Endometrium (tissue), 2 donors: ENCODE measurements around the gene USP44.
A peak's percentile ranks its signal among the peaks of the same experiment; 100 is the strongest.
"Not testable (repeated sequence)": the region's sequence is repeated elsewhere in the genome, so short reads cannot be mapped to it uniquely, and the experiment has no call there.

Experiments
- FAIRE-seq: peaks from 2 replicates; lab custom pipeline; 2012; peaks lifted over from hg19 to GRCh38; lab: Jason Lieb, UNC
- donor health status: control.
- donor health status: control.

The USP44 gene

DNA sequence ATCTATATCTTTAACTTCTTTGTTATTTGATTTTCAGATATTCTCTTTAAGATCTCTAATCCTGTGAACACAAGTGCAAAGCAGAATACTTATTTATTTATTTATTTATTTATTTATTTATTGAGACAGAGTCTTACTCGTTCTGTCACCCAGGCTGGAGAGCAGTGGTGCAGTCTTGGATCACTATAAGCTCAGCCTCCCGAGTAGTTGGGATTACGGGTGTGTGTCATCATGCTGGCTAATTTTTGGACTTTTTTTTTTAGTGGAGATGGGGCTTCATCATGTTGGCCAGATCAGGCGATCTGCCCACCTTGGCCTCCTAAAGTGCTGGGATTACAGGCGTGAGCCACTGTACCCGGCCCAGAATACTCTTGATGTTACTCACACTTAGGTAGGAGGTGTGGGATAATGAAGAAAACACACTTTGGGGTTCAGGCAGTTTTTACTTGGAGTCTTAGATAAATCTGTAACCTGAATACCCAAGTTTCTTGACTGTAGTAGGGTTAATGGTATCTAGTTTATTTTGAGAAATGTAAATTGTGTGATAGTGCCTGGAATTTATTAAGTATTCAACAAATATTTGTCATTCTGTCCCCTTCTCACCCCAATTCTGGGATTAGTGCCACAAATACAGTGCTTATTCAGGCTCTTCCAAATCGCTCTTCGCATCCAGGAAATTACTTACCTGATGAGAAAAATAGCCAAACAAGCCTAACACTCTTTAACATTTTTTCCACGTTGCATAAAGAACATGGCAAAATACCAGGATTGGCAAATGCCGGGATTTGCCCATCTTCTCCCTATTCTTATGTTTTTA is 44.4 kb downstream of the USP44 start:
- FAIRE-seq: no peak

DNA sequence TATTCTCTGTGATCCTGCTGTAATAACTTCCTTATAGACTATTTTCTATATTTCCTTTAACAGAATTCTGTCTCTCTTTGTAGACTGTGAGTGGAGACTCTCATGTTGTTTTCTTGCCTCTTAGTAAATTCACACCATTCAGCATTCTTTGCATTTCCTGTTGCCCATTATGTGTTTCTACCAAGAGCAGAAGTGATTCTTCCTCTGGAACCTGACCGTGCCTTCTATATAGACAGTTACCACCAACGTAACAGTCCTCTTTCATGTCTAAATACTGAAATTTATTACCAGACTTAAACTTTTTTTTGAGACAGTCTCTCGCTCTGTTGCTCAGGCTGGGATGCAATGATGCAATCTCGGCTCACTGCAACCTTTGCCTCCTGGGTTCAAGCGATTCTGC is 46.2 kb downstream of the USP44 start:
- no peak for FAIRE-seq

DNA sequence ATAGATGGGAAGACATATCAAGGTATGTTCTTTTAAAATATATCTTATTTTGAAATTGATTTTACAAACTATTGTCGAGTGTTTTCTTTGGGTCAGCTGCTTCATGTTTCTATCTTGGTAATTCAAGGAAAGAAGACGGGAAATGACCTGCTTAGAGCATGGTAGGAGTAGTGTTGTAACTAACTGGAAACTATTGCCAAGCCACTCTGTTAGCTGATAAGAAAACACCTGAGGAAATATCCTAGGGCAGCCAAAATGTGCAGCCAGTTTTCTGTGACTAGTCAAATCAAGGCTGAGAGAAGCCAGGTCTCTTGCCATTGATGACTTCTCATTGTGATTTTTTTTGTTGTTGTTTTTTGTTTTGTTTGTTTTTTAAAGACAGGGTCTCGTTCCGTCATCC is 47.1 kb downstream of the USP44 start:
- no peak for FAIRE-seq

DNA sequence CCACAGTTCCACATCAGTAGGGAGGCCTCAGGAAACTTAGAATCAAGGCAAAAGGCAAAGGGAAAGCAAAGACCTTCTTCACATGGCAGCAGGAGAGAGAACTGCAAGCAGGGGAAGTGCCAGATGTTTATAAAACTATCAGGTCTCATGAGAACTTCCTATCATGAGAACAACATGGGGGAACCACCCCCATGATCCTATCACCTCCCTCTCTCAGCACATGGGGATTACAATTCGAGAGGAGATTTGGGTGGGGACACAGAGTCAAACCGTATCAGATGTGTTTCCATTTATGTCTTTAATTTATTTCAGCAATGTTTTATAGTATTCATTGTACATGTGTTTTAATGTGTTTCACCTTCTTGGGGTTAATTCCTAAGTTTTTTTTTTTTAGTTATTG is 51.5 kb downstream of the USP44 start:
- FAIRE-seq: no peak

DNA sequence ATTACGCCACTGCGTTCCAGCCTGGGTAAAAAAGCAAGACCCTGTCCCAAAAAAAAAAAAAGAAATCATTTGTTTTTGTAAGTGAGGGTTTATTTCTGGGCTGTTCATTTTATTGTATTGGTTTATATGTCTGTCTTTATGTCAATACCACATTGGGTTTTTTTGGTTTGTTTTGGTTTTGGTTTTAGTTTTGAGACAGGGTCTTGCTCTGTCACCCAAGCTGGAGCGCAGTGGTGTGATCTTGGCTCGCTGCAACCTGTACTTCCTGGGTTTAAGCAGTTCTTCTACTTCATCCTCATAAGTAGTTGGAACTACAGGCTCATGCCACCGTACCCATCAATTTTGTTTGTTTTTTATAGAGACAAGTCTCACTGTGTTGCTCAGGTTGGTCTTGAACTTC is 52.3 kb downstream of the USP44 start:
- no peak for FAIRE-seq

DNA sequence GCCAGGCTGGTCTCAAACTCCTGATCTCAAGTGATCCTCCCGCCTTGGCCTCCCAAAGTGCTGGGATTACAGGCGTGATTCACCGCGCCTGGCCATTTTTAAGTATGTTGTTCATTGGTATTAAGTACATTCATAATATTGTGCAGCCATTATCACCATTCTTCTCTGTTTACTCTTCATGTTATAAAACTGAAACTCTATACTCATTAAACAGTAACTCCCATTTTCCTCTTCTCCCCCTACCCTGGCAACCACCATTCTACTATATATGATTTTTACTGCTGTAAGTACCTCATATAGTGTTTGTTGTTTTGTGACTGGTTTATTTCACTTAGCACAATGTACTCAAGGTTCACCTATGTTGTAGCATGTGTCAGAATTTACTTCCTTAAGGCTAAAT is 54.2 kb downstream of the USP44 start:
- FAIRE-seq: no peak

DNA sequence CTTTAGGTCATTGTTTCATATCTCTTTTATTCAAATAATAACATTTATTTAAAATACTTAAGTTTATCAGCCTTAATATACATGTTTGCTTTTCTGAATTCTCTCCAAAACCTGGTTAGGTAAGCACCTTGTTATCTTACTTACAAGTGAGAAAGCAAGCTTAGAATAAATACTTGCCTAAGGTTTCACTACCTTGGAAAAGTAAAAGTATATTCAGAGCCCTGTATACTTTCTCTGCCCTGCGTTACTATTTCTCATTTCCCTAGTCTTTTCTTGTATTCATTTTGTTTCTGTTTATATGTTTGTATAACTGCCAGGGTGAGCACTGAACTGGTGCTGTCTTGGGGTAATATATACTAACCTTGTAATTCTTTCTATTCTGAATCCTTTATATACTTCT is 55.8 kb downstream of the USP44 start:
- FAIRE-seq: no peak

DNA sequence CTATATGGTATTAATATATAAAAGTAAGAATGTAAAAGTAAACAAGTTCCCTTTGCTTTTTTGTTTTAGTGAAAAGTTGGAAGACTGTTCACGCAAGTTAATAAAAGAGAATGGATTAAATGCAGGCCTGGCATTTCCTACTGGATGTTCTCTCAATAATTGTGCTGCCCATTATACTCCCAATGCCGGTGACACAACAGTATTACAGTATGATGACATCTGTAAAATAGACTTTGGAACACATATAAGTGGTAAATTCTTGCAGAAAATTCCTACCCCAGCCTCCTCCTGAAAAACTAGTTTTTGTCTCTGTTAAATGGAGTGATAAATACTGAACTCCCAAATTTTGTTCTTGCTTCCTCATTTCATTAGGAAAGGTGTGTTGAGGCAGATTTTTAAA is 56.4 kb downstream of the USP44 start:
- no peak for FAIRE-seq

DNA sequence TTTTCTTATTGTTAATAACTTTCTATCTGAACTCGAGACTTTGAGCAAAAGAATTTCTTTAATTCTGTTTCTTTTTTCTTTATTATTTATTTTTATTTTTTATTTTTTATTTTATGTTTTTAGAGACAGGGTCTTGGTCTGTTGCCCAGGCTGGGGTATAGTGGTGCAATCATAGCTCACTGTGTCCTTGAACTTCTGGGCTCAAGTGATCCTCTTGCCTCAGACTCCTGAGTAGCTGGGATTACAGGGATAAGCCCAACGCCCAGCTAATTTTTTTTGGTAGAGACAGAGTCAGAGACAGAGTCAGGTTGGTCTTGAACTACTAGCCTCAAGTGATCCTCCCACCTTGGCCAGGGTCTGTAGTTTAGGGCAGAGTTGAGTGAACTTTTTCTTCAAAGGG is 58.8 kb downstream of the USP44 start:
- no peak for FAIRE-seq

DNA sequence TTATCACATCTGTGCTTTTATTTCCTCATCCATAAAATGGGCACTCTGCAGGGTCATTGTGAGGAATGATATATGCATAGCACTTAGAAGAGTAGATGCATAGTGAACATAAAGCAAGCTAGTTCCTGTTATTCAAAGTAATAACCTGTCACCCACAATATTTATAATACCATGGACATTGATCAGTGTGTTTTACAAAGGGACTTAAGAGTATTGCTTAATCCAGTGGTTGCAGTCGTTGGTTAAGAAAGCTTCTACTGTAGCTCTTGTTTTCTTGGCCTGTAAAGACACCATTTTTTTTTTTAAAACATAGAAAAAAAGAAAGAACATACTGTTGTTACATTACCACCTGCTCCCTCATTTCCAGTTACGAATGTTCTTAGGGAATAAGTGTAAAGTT is 64.3 kb downstream of the USP44 start:
- no peak for FAIRE-seq

DNA sequence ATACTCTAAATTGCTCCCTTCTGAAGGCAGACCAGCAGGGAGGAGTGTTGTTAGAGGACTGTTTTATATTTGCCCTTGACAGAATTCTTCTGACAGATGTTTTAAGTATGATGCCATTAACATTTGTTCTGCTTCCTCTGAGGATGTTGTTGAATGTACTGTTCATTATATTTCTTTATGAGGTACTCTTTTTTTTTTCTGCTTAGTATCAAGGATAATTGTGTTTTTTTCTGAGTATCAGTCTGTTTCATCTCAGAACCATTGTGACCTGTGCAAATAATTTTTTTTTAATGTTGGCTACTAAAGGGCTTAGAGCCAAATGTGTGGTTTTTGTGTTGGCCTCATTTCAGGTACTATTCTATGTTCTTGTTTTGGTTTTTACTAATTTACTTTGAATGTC is 66.8 kb downstream of the USP44 start:
- peak; percentile 99 for FAIRE-seq

DNA sequence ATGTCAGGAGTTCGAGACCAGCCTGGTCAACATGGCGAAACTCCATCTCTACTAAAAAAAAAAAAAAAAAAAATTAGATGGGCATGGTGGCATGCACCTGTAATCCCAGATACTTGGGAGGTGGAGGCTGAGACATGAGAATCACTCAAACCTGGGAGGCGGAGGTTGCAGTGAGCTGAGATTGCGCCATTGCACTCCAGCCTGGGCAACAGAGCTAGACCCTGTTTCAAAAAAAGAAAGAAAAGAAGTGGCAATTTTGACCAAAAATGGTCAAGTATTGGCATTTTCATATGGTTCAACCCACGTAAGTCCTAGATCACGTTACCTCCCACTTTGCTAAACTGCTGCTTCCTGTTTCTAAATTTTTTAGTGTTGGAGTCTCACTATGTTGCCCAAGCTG is 68.7 kb downstream of the USP44 start:
- FAIRE-seq: not testable (repeated sequence)

DNA sequence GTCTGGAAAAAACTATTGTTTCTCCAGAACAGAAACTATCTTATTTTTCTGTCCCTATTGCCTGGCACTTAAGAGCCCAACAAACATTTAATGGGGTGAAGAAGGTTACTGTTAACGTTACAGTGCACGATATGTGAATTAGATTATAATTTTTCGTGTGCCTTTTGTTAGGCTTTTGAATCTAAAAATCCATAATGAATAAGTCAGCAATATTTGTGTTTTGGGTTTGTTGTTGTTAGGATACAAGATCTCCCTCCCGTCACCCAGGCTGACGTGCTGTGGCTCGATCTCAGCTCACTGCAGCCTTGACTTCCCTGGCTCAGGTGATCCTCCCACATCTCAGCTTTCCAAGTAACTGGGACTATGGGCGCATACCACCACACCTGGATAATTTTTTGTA is 69.4 kb downstream of the USP44 start:
- no peak for FAIRE-seq

DNA sequence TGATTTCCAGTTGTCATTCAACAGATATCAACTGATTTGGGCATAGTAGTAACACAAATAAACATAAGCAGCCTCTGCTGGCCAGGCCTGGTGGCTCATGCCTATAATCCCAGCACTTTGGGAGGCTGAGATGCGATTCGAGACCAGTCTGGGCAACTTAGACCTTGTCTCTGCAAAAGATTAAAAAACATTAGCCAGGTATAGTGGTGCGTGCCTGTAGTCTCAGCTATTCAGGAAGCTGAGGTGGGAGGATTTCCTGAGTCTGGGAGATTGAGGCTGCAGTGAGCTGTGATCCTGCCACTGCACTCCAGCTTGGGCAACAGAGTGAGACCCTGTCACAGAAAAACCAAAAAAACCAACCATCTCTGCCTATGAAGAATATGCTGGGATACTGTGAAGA is 70.2 kb downstream of the USP44 start:
- no peak for FAIRE-seq

DNA sequence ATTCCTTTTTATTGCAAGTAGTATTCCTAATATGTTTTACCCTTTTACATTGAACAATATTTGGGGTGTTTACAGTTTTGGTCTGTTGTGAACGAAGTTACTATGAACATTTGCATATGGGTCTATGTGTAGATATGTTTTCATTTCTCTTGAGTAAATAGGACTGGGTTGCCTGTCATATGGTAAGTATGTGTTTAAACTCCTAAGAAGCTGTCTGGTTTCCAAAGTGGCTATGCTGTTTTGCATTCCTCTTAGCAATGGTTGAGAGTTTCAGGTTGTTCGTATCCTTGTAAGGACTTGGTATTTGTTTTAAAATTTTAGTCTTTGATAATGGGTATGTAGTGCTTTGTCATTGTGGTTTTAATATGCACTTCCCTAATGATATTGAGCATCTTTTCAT is 71.0 kb downstream of the USP44 start:
- FAIRE-seq: no peak

DNA sequence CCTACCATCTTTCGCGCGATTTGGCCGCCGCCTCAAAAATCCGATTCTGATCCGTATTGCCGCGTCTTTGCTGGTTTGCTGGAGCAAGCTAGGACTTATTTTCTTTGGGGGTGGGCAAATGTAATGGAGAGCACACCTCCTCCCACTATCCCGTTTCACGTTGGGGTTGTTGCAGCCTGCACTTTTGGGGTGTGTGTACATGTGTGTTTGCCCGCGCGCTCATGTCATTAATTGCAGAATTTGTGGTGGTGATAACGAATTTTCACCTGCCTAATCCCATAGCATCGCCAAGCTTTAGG is 76.7 kb downstream of the USP44 start:
- no peak for FAIRE-seq

DNA sequence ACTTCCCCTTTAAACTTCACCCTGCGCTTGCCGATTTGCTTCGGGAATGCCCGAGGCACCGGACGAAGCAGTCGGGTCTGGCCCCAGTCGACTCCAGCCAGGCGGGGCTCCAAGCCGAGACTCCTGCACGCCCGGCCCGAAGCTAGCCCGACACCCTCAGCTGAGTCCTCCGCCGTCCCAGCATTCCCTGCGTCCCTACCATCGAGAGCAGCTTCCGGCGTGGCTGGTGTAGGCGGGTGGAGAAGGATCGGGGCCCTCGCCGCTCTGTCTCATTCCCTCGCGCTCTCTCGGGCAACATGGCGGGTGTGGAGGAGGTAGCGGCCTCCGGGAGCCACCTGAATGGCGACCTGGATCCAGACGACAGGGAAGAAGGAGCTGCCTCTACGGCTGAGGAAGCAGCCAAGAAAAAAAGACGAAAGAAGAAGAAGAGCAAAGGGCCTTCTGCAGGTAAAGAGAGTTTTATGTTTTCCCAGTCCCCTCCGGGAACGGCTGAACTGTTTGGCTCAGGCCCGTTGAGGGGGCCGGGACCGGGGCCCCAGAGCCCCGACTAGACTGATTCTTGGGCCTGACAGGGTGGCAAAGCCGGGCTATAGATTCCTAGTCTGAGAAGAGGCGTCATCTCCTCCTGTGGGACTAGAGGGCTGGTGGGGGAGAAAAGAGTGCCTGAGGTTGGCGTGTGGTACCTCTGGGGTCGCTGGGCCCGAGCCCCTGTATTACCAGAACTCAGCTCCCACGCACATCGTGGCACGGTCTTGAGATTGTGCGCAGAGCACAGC is 77.2 kb downstream of the USP44 start, which contains the start of gene METAP2:
Gene METAP2, plus strand, starts transcription at position 269 of the 776 bp plus-strand sequence. Its CDS starts 28 bp downstream, at position 297.
- peak; percentile 92 for FAIRE-seq

DNA sequence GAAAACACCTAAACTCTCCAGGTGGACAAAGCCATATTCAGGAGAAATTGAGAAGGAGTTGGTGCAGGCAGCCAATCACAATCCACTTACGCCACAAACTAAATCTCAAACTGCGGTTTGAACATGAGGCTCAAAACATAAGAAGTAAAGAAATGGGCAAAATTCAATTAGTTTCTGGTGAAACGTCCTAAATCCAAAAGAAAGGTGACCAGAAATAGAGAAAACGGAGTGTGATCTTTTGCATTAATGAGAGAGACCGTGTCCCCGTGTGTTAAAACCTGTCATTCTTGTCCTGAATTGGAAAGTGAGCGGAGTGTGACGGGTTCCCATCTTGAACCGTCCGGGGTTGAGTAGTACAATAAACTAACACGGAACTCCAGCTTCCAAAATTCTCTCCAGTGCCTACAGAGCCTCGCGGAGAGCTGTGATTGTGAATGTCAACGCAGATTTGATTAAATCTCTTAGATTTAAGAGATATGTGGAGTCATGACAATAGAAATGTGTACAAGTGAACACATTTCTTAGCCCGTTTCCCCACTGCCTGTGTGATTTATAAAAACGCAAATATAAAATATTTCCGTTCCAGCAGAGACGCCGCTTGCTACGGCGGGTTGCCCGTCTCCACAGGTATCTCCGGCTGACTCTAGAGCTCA is 77.9 kb downstream of the USP44 start:
- no peak for FAIRE-seq

DNA sequence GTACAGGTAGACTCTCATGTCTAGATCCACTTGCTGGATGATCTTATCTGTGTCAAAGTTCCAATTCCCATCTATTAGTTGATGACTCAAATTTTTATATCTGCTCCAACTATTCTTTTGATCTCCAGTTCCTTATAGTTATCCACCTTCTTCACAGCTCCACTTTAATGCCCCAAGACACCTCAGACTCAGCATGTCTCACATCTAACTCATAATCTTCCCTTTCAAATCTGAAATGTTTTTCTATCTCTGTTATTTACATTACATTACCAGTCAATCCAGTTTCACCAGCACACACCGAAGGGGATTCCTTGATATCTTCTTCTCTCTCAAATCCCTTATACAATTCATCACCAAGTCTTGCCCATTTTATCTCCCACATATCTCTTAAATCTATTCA is 81.0 kb downstream of the USP44 start:
- FAIRE-seq: no peak
